Esophagus mucosa (tissue), 1 donor: ENCODE results near the gene EIF4G2. TPM values are rescaled to one million over a fixed set of nuclear protein-coding genes. Genes with fewer than 3 reads are reported as not detected.
A peak's percentile ranks its signal among the peaks of the same experiment; 100 is the strongest.

ENCODE experiments used
- ATAC-seq: fragments of 200-7000 bp; cut with Tn5 transposase; one replicate; pipeline ENCODE4 v1.9.1; 2020
- total RNA-seq: library from RNA; stranded (reverse); gene quantifications from one replicate; pipeline ENCODE4 v1.2.4, GENCODE V29; 2023
- donor health status: DM: yes; HTN: yes; CAD: no.

EIF4G2 gene
- total RNA-seq, 1 donor from 2014 or later: 1,012 TPM

- ATAC-seq: peak; percentile 32
These were observed 1.1 kb downstream of the EIF4G2 start for GRCh38 chr11:10807493-10808234.

GRCh38 chr11:10806206-10806605 is 2.5 kb downstream of the EIF4G2 start:
- no peak for ATAC-seq

- no peak for ATAC-seq
These were observed 3.0 kb downstream of the EIF4G2 start for GRCh38 chr11:10805741-10806140.

GRCh38 chr11:10803676-10804075 is 5.0 kb downstream of the EIF4G2 start:
- ATAC-seq: no peak

- ATAC-seq: no peak
These were observed 8.4 kb downstream of the EIF4G2 start for GRCh38 chr11:10800292-10800691.

- no peak for ATAC-seq
These were observed 10.3 kb downstream of the EIF4G2 start for GRCh38 chr11:10798330-10798928.

- no peak for ATAC-seq
These were observed 11.2 kb downstream of the EIF4G2 start for GRCh38 chr11:10797531-10797930.

GRCh38 chr11:10797001-10797400 is 11.7 kb downstream of the EIF4G2 start:
- ATAC-seq: no peak

GRCh38 chr11:10796191-10796590 is 12.5 kb downstream of the EIF4G2 start:
- ATAC-seq: no peak

- no peak for ATAC-seq
These were observed 15.1 kb downstream of the EIF4G2 start for GRCh38 chr11:10793470-10794255.

- peak; percentile 86 for ATAC-seq
These were observed 16.2 kb downstream of the EIF4G2 start for GRCh38 chr11:10792385-10793068.

- no peak for ATAC-seq
These were observed 22.3 kb downstream of the EIF4G2 start for GRCh38 chr11:10786451-10786850.

GRCh38 chr11:10785146-10785474 is 23.6 kb downstream of the EIF4G2 start:
- ATAC-seq: no peak

GRCh38 chr11:10784232-10785145 is 24.2 kb downstream of the EIF4G2 start:
- no peak for ATAC-seq

GRCh38 chr11:10780040-10780439 is 28.7 kb downstream of the EIF4G2 start:
- ATAC-seq: no peak

GRCh38 chr11:10779086-10779485 is 29.6 kb downstream of the EIF4G2 start:
- no peak for ATAC-seq

- no peak for ATAC-seq
These were observed 30.3 kb downstream of the EIF4G2 start for GRCh38 chr11:10778217-10778970.

GRCh38 chr11:10777806-10778205 is 30.9 kb downstream of the EIF4G2 start:
- ATAC-seq: no peak

- no peak for ATAC-seq
These were observed 31.3 kb downstream of the EIF4G2 start for GRCh38 chr11:10777393-10777793.

- ATAC-seq: no peak
These were observed 33.9 kb downstream of the EIF4G2 start for GRCh38 chr11:10774811-10775210.

GRCh38 chr11:10771457-10771856 is 37.3 kb downstream of the EIF4G2 start:
- ATAC-seq: no peak
